DND-41 (cell line): ENCODE data around the gene SIRPA.

ENCODE experiments used
- ATAC-seq: fragments of 200-7000 bp; cut with Tn5 transposase; 3 replicates; pipeline ENCODE4 v1.9.1; 2021; ENCODE audit warnings: low read depth; ENCODE audit not compliant: insufficient read depth
- DNase-seq: peaks from one replicate; pipeline ENCODE4 v3.0.0-alpha.2; 2020
- H2AFZ ChIP-seq: 2 replicates; pipeline ENCODE4 v1.6.0; 2012; ENCODE audit warnings: low read depth, low read length
- H3K27ac ChIP-seq: 2 replicates; pipeline ENCODE4 v1.5.1; 2012; ENCODE audit warnings: low read length, inconsistent platforms
- H3K27me3 ChIP-seq: fragments of 200-600 bp; sonication (generic); 2 replicates; pipeline ENCODE4 v1.6.0; 2012; ENCODE audit warnings: low read length, mild to moderate bottlenecking, inconsistent platforms; ENCODE audit not compliant: insufficient read depth, poor library complexity
- H3K36me3 ChIP-seq: 2 replicates; pipeline ENCODE4 v1.5.1; 2012; ENCODE audit warnings: low read length, inconsistent platforms; ENCODE audit not compliant: insufficient read depth
- H3K4me1 ChIP-seq: 2 replicates; pipeline ENCODE4 v1.5.1; 2012; ENCODE audit warnings: mild to moderate bottlenecking, low read length; ENCODE audit not compliant: insufficient read depth
- H3K4me2 ChIP-seq: 2 replicates; pipeline ENCODE4 v1.6.0; 2012; ENCODE audit warnings: mild to moderate bottlenecking, moderate library complexity, low read length, inconsistent platforms; ENCODE audit not compliant: insufficient read depth
- H3K4me3 ChIP-seq, 2 experiments: fragments of 200-600 bp in 1 of 2; shearing (Covaris generic) in 1 of 2; 2 replicates each; pipeline ENCODE4 v1.5.1; 2012 to 2016; ENCODE audit warnings: inconsistent platforms in 2 of 2, low read length in 2 of 2, mild to moderate bottlenecking in 2 of 2, low read depth in 1 of 2, moderate library complexity in 1 of 2
- H3K79me2 ChIP-seq: 2 replicates; pipeline ENCODE4 v1.6.0; 2012; ENCODE audit warnings: low read length, inconsistent platforms; ENCODE audit not compliant: insufficient read depth
- H3K9ac ChIP-seq: 2 replicates; pipeline ENCODE4 v1.6.0; 2012; ENCODE audit warnings: low read depth, mild to moderate bottlenecking, inconsistent platforms, low read length, moderate library complexity
- H3K9me3 ChIP-seq: 2 replicates; pipeline ENCODE4 v1.5.1; 2012; ENCODE audit warnings: low read length, moderate library complexity, mild to moderate bottlenecking, inconsistent platforms; ENCODE audit not compliant: insufficient read depth, severe bottlenecking
- H4K20me1 ChIP-seq: 2 replicates; pipeline ENCODE4 v1.6.0; 2012; ENCODE audit warnings: low read length; ENCODE audit not compliant: insufficient read depth
- CTCF ChIP-seq: IDR thresholded peaks from 2 replicates; pipeline ENCODE4 v1.5.1; 2012; ENCODE audit warnings: borderline replicate concordance, low read length, moderate library complexity, mild to moderate bottlenecking; ENCODE audit not compliant: poor library complexity, severe bottlenecking; ENCODE audit errors: extremely low read depth
- EZH2 ChIP-seq: IDR thresholded peaks from 3 replicates; pipeline ENCODE4 v1.6.1; 2012; ENCODE audit warnings: borderline replicate concordance, low read depth, mild to moderate bottlenecking, moderate library complexity, low read length, inconsistent platforms; ENCODE audit not compliant: severe bottlenecking

Gene SIRPA

GRCh38 chr20:1949347-1950100 is 54.3 kb downstream of the SIRPA start:
- no peak overlapping the region for H3K4me3 ChIP-seq
- H4K20me1 ChIP-seq: peaks cover 3% of the 10 kb centered on the region; the same call in 1 of the 2 replicates
- H3K9me3 ChIP-seq: no peaks in the 10 kb centered on the region
- no peaks in the 10 kb centered on the region for H3K36me3 ChIP-seq
- no peak for ATAC-seq
- DNase-seq: no peak
- TF ChIP-seq CTCF: no peak
- no peak for TF ChIP-seq EZH2
- H3K27ac ChIP-seq: no peak overlapping the region
- no peak overlapping the region for H3K4me2 ChIP-seq
- no peak overlapping the region for H2AFZ ChIP-seq
- no peak overlapping the region for H3K9ac ChIP-seq
- no peaks in the 10 kb centered on the region for H3K4me1 ChIP-seq
- H3K27me3 ChIP-seq: peaks cover 19% of the 10 kb centered on the region
- H3K79me2 ChIP-seq: no peaks in the 10 kb centered on the region

- Histone ChIP-seq H3K36me3 (no peaks in the 10 kb centered on the region), H3K9me3 (no peaks in the 10 kb centered on the region), H3K27me3 (peaks cover 7% of the 10 kb centered on the region), H4K20me1 (peaks cover 3% of the 10 kb centered on the region; the same call in 1 of the 2 replicates), H3K4me1 (no peaks in the 10 kb centered on the region), H3K79me2 (no peaks in the 10 kb centered on the region), H3K4me3 (no peak overlapping the region), H3K4me2 (no peak overlapping the region), H2AFZ (no peak overlapping the region), H3K9ac (no peak overlapping the region), H3K27ac (no peak overlapping the region)
- ATAC-seq: no peak
- DNase-seq: no peak
- TF ChIP-seq CTCF: no peak
- no peak for TF ChIP-seq EZH2
Observed at GRCh38 chr20:1950836-1951235, 55.6 kb downstream of the SIRPA start.

- ATAC-seq (no peak), DNase-seq (no peak)
- H3K79me2 ChIP-seq: no peaks in the 10 kb centered on the region
- no peak overlapping the region for H3K27ac ChIP-seq
- no peak overlapping the region for H3K4me3 ChIP-seq
- H4K20me1 ChIP-seq: peaks cover 3% of the 10 kb centered on the region; the same call in 1 of the 2 replicates
- H3K36me3 ChIP-seq: no peaks in the 10 kb centered on the region
- no peak overlapping the region for H3K9ac ChIP-seq
- H3K4me2 ChIP-seq: no peak overlapping the region
- TF ChIP-seq CTCF (no peak), EZH2 (no peak)
- peaks cover 7% of the 10 kb centered on the region for H3K27me3 ChIP-seq
- no peaks in the 10 kb centered on the region for H3K9me3 ChIP-seq
- no peaks in the 10 kb centered on the region for H3K4me1 ChIP-seq
- H2AFZ ChIP-seq: no peak overlapping the region
Observed at GRCh38 chr20:1951436-1952115, 56.4 kb downstream of the SIRPA start.
